Ishikawa (cell line): ENCODE measurements around the gene NACC2.

Experiments
- EP300 ChIP-seq: IDR thresholded peaks from 2 replicates; pipeline ENCODE4 v1.6.1; 2012; ENCODE audit warnings: borderline replicate concordance
- TF ChIP-seq, protein P1 (sequence below): IDR thresholded peaks from 2 replicates; pipeline ENCODE4 v1.6.1; 2012

DNA sequence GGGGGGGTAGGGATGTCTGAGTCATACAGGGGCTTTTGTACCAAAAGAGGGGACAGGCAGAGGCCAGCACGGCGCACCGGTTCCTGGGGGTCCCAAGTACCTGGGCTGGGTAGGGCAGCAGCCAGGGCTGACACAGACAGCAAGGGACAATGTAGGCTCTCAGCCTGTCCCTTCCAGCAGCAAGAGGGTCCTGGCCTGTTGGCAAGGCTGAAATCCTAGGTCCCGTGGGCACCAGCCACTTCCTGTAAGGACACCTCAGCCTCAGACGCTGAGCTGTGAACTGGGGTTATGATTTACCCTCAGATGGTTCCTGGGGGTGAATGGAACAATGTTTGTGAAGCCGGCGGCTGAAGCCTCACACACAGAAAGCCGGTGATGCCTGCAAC lies 41.3 kb downstream of the NACC2 start:
- TF ChIP-seq EP300: no peak
- TF ChIP-seq, protein P1, sequence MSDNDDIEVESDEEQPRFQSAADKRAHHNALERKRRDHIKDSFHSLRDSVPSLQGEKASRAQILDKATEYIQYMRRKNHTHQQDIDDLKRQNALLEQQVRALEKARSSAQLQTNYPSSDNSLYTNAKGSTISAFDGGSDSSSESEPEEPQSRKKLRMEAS: no peak
